HUDEP-2 (cell line): ENCODE measurements around the gene RNPEPL1.

Experiments used
- DNase-seq, 76 experiments: peaks; one replicate each; lab custom pipeline; 2025; ENCODE audit not compliant: unreplicated experiment in 76 of 76; lab: John Stamatoyannopoulos, UW

The RNPEPL1 gene

GRCh38 chr2:240576036-240576435 is 7.8 kb downstream of the RNPEPL1 start:
- no peak for DNase-seq

GRCh38 chr2:240576436-240577205 is 8.3 kb downstream of the RNPEPL1 start:
- no peak for DNase-seq

GRCh38 chr2:240577281-240578109 is 9.2 kb downstream of the RNPEPL1 start:
- no peak for DNase-seq

- DNase-seq: no peak
Observed at GRCh38 chr2:240578110-240578450, 9.8 kb downstream of the RNPEPL1 start.

GRCh38 chr2:240578488-240578887 is 10.2 kb downstream of the RNPEPL1 start:
- DNase-seq: no peak

GRCh38 chr2:240579071-240579762 is 10.9 kb downstream of the RNPEPL1 start:
- no peak for DNase-seq

- DNase-seq: no peak
Observed at GRCh38 chr2:240579771-240580614, 11.7 kb downstream of the RNPEPL1 start.

- no peak for DNase-seq
Observed at GRCh38 chr2:240581811-240582210, 13.5 kb downstream of the RNPEPL1 start.

- no peak for DNase-seq
Observed at GRCh38 chr2:240582781-240583180, 14.5 kb downstream of the RNPEPL1 start.

- no peak for DNase-seq
Observed at GRCh38 chr2:240583774-240584173, 15.5 kb downstream of the RNPEPL1 start.

GRCh38 chr2:240584486-240585031 is 16.3 kb downstream of the RNPEPL1 start:
- DNase-seq: peak in 7 of 76 experiments; percentile 11 to 48 (median 27)

- DNase-seq: no peak
Observed at GRCh38 chr2:240585101-240585500, 16.8 kb downstream of the RNPEPL1 start.

GRCh38 chr2:240585681-240586197 is 17.5 kb downstream of the RNPEPL1 start:
- DNase-seq: no peak

- peak in 75 of 76 experiments; percentile 32 to 96 (median 90) for DNase-seq
Observed at GRCh38 chr2:240586198-240586918, 18.1 kb downstream of the RNPEPL1 start, which contains the start of gene CAPN10. CAPN10 (plus strand) TSS chr2:240586734; CDS start chr2:240586912, 178 bp downstream.

GRCh38 chr2:240586919-240587800 is 18.9 kb downstream of the RNPEPL1 start:
- peak in 24 of 76 experiments; percentile 7 to 52 (median 24) for DNase-seq

GRCh38 chr2:240588006-240588655 is 19.8 kb downstream of the RNPEPL1 start:
- DNase-seq: no peak

- DNase-seq: no peak
Observed at GRCh38 chr2:240588669-240589068, 20.4 kb downstream of the RNPEPL1 start.

GRCh38 chr2:240589375-240589774 is 21.1 kb downstream of the RNPEPL1 start:
- no peak for DNase-seq
